DMS53 treated with DMSO at 0.1 percent for 48 hours (cell line): ENCODE data around the gene ABCD2.
A peak's percentile ranks its signal among the peaks of the same experiment; 100 is the strongest.
"Not testable (repeated sequence)": the region's sequence is repeated elsewhere in the genome, so short reads cannot be mapped to it uniquely, and the experiment has no call there.

ENCODE experiments used
- DNase-seq: peaks from one replicate; lab custom pipeline; 2025; ENCODE audit not compliant: unreplicated experiment; lab: John Stamatoyannopoulos, UW

The ABCD2 gene

DNA sequence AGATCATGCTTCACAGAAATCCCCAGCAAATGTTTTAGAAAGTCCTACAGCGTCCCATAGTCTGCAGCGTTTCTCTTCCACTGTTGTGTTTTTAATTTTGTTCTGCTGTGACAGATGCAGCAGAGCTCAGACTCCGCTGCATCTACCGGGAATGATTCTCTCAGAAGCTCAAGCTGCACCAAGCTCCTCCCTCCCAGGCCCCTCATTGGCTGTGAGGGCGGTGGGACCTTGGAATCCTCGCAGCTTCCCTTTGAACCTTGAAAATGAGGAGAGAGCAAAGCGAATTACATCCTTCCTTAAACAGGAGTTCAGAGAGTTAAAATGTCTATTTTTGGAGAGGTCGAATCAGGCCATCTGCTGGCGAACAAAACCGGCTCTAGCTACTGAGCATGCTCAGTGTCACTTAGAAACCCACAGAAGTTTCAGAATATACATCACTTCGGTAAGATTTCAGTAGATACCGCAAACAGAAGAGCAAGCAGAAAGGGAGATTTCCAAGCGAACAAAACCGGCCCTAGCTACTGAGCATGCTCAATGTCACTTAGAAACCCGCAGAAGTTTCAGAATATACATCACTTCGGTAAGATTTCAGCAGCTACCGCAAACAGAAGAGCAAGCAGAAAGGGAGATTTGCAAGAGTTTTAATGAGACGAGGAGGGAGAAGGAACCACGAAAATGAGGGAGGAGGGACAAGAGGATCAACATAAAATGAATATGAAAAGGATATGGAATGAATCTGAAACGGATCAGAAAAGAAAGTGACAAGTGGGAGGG, at the start of gene ABCD2:
Gene ABCD2, minus strand, starts transcription at position 144 of the 774 bp plus-strand sequence. CDS start 188 bp downstream, outside the sequence.
- peak; percentile 94 for DNase-seq

DNA sequence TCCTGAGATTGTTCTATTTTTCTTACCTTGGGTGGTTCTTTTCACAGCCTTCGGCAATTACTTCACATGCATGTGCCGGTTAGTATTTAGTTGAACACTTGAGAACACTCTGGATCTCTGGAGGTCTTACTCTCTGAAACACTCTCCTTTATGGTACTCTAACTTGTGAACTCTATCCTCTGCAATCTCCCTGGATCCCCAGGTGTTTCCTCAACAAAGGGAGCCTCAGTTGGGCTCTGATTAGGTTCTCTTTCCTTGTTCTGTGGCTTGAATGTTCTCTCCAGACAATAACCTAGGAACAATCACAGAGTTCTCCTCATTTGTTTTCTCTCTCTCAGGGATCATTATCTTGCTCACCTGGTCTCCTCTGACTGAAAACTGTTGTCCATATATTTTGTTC, 40.5 kb upstream of the ABCD2 start:
- no peak for DNase-seq

GRCh38 chr12:39647383-39647782, 27.8 kb upstream of the ABCD2 start:
- no peak for DNase-seq

DNA sequence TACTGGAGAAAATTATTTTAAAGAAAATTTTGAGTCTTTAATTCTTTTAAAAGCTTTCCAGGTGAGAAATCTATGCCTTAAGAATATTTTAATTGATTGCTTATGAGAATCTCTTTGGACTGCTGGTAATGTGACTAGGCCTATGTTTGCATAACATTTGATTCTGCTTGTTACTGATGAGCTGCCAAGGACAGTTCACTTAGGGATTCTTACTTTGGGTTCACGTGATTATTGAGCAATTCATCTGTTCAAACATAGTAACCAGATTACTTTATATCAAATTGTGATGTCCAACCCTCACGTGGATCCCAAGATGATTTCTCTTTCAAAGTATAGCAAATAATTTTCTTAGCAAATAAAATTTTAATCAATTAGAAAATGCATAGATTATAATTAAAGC, 27.4 kb upstream of the ABCD2 start:
- no peak for DNase-seq

GRCh38 chr12:39643052-39643451, 23.4 kb upstream of the ABCD2 start:
- no peak for DNase-seq

DNA sequence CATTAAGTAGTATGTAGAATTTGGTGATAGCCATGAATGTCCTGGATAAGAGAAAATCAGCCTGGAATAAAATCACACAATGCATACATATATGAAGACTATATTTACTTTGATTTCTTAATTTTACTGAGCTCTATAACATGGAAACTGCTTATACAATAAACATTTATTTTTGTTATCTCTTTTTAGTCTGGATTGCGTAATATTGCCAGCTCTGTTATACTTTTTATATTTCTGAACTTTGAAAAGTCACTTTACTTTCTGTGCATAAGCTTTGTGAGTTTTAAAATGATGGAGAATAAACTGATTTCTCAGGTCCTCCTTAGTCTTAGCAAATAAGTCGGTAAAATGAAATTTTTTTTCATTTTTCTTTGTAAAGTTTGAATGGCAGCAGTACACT, 19.2 kb upstream of the ABCD2 start:
- DNase-seq = no peak

- no peak for DNase-seq
Observed at GRCh38 chr12:39638178-39638577, 18.6 kb upstream of the ABCD2 start.

GRCh38 chr12:39632670-39633069, 13.1 kb upstream of the ABCD2 start:
- DNase-seq = no peak

GRCh38 chr12:39628836-39629235, 9.2 kb upstream of the ABCD2 start:
- no peak for DNase-seq

DNA sequence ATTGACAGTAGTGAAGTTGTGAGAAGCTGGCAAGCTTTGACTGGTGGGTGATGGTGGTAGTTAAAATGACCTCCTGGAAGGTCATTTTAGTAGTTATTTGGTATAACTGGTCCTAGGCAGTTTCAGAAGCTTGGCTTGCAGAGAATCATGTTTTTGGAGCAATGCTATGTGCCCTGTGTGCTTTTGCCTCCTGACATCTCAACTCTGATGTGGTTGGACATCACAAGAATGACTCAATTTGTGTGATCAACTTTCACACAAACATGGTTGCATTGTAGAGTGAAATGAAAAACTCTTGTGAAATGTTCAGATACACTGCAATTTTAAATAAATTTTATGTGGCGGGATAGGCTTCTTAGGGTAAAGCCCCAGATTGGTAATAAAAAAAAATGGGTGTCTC, 8.3 kb upstream of the ABCD2 start:
- no peak for DNase-seq

- DNase-seq = no peak
Observed at GRCh38 chr12:39626033-39626814, 6.6 kb upstream of the ABCD2 start.

GRCh38 chr12:39623919-39624318, 4.3 kb upstream of the ABCD2 start:
- no peak for DNase-seq

- not testable (repeated sequence) for DNase-seq
Observed at GRCh38 chr12:39623160-39623559, 3.6 kb upstream of the ABCD2 start.

DNA sequence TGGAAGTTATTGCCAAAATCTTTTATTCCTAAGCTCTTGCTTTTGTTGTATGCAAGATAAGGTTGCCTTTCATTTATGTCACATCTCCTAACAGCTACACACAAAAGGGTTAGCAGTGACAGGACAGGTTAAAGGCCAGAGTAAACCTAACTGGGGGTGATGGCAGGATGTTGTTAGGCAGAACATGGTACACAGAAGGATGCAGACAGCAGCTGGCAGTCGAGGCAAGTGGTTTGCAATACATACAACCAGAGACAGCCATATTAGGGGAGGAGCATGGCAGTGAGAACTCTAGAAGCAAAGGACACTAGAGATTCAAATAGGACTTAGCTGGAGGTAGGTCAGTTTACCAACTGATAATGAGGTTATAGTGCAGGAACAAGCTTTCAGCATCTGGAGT, 2.7 kb upstream of the ABCD2 start:
- DNase-seq = no peak

GRCh38 chr12:39621670-39622069, 2.1 kb upstream of the ABCD2 start:
- DNase-seq = no peak

GRCh38 chr12:39620659-39621658, 1.4 kb upstream of the ABCD2 start:
- peak; percentile 9 for DNase-seq

DNA sequence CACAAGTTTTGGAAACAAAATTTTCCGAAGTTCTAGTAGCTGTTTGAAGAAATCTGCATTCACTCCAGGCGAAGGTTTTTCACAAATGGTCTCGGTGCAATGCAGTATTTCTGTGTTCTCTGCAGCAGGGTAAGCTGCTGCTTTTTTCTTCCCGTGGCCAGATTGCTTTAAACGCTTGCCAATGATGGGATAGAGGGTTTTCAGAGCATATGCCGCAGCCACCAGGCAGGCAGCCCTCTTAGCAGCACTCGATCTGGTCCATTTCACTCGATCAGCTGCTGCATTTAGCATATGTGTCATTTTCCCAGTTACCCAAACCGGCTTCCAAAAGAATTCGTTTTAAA, 315 bp downstream of the ABCD2 start:
- peak; percentile 66 for DNase-seq

- DNase-seq = no peak
Observed at GRCh38 chr12:39618701-39619100, 902 bp downstream of the ABCD2 start.

- DNase-seq = no peak
Observed at GRCh38 chr12:39617887-39618286, 1.7 kb downstream of the ABCD2 start.

DNA sequence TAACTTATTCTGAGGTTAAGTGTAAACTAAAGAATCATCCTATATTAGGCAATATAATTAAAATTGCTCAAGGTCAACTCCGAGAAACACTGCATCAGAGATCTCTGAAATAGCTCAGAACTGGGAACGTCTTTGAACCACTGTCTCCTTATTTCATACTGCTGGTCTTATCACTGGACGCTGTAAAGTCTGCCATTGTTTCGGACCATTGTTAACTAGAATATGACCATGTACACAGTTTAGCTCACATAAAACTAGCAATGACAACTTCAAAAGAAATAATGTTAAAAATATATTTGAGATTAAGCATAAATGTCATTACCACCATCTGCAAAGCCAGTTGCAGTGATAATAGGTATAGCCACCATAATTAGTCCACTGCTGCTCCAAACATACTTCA, 2.9 kb downstream of the ABCD2 start:
- no peak for DNase-seq

DNA sequence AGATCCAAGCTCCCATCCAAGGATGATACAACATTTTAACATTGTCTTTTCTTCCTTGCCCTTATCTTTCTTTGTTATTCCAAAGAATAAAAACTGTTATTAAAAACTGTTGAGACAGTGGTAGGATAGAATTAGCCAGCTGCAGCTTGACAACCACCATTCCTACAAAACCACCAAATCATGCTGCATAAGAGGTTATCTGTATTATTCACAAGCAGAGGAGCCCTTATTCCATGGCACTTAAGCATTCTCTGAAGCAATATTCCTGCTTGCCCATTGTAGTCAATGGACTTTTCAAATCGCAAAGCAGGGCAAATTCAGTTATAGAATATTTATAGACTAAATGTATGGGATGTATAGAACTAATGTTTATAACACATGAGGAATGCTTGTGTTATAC, 3.4 kb downstream of the ABCD2 start:
- DNase-seq = no peak
